GM03348 (cell line): ENCODE data around the gene FANCC.

Experiments
- DNase-seq: peaks from one replicate; pipeline ENCODE4 v3.0.0; 2012; ENCODE audit warnings: low spot score

Gene FANCC

DNA sequence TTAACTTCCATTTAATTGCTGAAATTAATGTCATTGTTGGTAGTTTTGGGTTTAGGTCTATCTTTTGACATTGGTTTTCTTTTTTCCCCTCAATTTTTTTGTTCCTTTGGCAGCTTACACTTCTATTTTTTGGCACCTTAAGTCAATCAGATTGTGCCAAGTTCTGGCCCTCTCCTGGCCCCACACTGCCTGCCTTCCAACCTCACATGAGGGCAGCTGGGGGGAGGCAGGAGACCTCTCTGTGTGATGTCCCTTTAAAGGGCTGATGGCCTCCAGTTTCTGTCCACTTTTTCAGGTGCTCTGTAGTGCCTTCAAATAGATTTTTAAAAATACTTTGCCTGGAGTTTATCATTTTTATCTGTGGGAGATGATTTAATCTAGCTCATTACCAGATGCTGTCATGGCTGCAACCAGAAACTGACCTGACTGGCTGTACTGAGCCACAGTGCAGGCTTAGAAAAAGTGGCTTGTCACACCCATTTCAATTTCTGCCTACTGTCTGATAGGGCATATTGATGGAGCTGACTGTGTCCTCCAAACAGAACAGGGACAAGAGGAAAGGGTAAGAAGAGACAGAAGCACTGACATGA is 196.6 kb downstream of the FANCC start:
- no peak for DNase-seq

DNA sequence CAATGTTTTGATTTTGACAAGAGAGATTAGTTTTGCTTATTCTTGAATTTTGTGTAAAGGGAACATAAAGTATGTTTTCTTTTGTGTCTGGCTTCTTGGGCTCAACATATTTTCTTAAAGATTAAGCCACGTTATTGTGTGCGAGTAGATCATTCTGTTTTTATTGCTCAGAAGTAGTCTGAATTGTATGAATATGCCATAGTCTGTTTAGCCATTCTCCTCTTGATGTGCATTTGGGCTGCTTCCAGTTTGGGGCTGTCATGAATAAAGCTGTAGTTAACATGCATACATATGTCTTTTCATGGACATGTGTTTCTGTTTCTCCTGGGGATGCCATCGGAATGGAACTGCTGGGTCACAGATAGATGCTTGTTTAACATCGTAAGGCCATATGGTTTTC is 198.9 kb downstream of the FANCC start:
- no peak for DNase-seq

DNA sequence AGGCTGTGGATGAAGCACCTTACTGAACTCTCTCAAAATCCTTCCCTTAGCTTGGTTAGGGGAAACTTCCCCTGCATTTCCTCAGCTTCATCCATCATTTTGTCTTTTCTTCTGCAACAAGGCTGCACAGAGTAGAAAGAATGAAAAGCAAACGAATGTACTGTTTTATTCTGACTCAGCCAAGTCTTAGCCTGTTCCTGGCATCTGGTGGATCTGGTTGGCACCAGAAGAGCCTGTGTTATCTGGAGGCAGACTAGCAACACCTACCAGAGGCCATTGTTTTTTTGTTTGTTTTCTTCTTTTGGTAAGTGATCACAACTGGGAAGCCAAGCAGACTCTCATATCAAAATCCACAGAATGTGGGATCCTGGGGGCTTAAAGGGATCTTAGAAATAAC is 200.7 kb downstream of the FANCC start:
- DNase-seq = no peak

DNA sequence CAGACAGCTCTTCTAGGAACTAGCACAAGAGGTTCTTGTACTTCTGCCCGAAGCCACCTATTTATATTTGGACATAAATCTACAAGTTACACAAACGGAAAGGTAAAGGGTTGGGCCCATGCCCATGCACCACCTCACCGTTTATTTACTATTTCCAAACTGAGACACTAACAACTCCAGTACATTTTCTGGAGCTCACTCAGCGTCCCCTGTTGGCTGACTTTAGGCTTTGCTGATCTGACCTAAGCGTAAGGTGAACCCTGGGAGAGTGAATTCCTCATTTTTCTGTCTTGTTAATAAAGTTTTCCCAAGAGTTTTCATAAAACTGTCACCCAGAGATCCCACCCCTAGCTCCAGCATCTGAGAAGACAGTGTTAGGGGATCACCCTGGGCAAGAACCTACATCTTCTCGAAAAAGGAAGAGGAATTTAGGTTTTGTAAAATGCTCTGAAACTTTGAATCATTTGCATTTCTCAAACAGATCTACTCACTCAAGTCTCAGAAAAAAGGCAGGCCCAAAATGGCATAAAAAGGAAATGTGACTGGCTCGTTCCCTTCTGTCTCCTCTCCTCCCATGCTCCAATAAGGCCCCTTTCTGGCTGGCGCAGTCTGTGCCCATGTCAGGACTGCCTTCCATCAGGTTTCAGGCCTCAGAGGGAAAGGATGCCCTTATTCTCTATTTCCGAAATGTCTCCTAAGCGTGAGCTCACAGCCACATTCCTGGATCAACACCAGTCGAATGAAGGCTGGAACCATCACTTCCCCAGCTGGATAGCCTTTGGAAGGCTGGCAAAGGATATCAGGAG is 201.3 kb downstream of the FANCC start:
- DNase-seq = no peak

DNA sequence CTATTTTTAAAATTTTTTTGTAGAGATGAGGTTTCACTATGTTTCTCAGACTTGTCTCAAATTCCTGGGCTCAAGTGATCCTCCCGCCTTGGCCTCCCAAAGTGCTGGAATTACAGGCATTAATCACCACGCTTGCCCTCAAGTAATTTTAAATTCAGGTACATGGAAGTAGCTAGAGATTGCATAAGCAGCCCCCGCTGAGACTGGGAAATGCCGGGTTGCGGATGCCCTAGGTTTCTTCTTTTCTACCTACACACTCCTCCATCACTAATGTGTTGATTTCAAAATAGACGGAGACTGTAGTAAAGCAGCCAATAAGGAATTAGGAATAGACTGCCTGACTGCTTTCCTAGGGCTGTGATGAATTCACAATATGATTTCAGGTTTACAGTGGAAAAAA is 202.4 kb downstream of the FANCC start:
- DNase-seq = no peak

DNA sequence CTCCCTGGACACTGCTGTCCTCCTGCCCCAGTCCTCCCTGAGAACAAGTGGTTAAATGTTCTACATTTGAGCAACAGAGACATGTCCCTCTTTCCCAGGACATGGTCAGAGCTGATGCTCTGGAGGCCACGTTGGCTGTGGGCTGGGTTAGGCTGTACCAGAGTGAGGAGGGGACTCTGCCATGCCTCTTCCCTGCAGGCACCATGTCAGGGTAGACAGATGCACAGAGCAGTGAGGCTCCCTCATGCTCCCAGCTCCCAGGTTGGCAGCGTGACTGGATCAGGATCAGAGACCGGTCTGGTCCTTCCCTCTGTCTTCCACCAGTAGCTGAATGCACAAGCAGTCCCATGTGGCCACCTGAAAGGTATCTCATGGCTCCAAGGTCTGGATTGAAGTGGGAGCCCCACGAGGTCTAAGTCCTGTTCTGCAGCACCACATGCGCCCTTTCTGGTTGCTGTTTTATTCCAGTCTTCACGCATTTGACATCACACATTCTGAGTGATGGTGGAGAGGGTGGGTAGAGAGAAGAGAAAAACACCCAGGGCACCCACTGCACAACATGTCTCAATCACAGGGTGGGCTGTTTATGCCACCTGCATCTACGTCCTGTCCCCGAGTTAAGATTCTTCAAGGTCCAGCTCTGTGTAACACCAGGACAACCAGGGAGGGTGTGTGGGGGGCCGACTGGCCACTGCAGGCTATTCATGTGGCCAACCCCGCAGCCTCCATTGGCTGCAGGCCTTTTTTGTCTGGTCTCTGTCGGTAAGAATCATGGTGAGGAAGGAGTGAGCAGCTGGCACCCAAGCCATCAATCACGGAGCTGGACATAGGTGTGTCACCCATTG is 204.9 kb downstream of the FANCC start:
- no peak for DNase-seq

DNA sequence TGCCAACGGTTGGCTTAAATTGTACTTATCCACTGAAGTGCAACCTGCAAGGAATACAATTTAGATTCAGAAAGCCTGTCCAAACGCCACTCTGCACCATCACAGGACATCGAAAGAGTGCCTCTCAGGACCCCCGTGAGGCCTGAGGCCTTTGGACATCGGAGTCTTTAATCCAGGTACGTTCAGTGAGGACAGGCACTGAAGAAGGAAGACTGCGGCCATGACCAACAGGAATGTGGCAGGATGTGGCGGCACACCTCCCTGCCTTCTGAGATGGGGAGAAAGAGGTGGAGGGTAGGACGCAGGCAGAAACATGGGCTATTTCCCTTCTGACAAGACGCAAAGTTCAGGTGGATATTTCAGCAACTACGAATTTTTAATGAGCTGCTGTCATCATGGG is 205.8 kb downstream of the FANCC start:
- no peak for DNase-seq

DNA sequence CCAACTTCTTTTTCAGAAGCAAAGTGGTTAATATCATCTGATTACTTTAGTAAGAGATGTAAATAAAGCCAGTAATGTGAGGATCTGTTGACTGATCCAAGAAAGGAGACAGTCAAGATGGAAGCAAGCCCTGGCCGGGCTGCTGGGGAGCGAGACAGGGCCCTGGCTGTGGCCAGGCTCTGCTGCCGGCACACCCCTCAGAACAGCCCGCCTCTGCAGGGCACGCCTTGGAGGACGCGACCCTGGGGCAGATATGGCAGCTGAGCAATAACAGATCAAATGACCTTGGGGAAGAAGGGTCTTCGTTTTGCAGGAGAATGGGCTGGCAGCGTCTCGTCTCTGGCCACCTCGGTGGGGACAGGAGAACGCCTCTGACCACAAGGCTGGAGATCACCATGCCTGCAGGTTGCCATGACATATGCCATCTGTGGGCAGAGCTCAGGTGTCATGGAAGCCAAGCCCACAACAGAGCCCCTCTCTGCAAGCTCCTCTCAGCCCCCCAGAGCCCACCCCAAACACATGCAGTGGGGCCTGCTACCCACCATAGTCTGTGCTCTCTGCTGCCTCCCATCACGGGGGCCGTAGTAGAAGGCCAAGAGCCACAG is 206.5 kb downstream of the FANCC start:
- no peak for DNase-seq

DNA sequence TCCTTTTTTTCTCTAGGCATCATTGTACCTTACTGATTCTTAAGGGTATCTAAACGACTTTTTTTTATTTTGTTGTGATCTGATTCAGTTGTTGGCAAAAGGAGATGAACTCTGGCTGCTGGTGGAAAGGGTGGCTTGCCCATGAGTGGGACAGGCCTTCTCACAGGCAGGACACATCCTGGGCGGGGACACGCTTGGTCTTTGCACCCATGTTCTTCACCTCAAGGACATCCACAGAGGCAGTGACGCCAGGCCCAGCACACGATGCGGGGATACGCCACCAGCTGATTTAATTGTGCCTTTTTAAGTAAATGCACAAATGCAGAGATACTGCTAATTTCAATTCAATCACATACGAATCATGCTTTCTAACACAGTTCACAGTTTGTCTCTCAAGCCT is 208.1 kb downstream of the FANCC start:
- DNase-seq = no peak

DNA sequence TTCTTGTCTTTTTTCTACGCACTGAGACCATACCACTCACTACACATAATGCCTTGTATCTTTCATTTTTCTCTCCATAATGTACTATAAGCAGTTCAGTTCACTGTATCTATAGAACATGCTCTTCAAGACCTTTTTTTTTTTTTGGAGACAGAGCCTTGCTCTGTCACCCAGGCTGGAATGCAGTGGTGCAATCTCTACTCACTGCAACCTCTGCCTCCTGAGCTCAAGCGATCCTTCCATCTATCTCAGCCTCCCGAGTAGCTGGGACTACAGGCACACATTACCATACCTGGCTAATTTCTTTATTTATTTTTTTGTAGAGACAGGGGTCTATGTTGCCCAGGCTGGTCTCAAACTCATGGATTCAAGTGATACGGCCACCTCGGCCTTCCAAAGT is 208.7 kb downstream of the FANCC start:
- no peak for DNase-seq

DNA sequence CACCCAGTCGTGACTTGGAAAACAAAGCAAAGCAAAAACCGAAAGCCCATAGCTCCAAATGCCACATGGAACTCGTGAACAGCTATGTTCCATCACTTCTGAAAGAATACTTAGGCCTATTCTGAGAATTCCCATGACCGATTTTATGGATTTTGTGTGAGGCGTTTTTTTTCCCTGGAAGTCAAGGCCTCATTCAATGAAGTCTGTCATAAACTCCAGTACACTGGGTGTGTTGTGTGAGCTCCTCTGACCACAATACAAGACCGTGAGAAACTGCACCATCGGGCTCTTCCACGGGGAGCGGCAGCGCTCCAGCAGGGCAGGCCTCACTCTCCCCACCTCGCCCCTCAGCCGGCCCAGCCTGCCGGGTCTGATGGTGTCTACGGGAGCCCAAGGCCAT is 209.5 kb downstream of the FANCC start:
- DNase-seq = no peak

DNA sequence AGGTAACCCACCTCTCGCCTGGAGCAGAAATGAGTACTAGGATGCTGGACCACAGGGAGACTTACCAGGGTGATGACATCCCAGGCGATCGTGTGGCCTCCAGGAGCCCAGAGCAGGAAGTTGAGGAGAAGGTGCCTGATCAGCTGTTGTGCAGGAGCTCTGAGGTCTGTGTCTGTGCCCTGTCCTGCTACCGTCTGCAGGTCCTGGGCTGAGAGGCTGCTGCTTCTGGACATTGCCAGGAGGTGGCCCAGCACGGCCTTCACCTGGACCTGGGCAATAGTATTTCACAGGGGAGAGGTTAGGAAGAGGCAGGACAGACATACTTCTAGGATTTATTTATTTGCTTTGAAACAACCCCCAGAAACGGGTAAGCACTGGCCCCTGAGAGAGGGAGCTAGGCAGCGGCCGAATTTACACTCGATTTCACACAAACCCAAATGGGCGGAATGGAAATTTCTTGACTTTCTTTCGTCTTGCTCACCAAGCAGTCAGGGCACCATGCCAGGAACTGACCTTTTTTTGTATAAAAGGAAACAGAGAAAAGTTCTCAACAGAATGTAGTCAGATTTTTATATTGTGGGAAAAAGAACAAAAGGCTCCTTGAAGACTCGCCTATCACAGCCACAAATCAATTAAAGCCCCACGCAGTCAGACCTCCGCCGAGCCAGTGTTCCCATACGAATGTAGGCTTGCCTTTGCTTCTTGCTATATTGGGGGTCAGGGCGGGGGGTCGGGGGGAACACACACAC is 210.3 kb downstream of the FANCC start:
- DNase-seq = no peak

DNA sequence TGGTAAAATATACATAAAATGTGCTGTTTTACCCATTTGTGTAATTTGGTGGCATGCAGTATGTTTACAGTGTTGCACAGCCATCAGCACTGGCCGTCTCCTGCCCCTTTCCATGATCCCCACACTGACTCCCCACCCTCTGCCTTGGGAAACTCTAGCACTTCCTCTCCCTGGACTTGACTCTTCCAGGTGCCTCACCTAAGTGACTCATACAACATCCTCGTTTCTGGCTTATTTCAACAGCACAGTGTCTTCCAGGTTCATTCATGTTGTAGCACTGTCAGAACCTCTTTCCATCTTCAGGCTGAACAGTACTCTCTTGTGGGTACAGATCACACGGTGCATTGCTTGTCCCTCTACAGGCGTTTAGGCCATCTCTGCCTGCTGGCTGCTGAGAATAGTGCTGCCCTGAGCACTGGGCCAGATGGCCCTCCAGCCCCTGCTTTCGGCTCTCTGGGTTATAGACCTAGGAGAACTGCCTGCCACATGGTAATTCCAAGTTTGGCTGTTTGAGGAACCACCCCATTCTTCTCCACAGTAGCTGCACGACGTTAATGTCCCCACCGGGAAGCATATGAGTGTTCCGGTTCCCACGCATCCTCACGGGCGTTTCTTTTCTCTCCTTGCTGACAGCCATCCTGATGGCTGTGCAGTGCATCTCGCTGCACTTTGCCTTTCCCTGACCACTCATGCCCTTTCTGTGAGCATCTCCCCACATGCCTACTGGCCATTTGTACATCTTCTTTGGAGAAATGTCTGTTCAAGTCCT is 211.8 kb downstream of the FANCC start:
- no peak for DNase-seq

DNA sequence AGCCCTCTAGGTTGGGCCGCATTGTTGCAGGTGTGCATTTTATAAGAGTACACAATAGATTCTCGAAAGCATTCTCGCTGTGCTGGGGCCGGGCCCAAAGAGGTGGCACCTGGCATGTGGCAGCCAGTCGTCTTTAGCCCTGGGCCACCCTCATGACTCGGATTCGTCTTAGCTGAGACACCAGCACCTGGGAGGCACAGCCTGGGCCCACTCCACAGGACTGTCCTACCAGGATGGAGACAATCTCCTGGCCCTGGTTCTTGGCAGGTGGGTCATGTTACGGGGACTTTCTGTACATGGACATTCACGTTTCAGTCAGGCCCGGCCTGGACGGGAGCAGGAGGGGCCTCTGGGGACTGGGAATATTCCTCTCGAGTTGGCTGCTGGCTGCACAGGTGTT is 212.5 kb downstream of the FANCC start:
- no peak for DNase-seq

DNA sequence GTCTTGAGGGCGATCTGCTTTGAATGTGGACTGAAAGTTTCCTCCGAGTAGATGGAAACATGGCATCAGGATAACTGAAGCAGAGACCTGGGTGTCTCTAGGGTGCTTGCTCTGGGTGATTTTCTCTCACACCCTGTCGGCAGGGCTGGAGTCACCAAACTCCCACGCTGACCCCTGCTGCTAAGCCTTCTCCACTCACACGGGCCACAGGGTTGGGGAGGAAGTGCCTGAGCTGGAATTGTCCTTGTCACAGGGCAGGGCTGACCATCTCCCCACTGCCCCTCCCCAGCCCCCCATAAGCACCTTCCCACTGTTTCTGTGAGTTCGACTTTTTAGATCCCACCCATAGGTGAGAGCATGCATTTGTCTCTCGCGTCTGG is 212.9 kb downstream of the FANCC start:
- DNase-seq = no peak

DNA sequence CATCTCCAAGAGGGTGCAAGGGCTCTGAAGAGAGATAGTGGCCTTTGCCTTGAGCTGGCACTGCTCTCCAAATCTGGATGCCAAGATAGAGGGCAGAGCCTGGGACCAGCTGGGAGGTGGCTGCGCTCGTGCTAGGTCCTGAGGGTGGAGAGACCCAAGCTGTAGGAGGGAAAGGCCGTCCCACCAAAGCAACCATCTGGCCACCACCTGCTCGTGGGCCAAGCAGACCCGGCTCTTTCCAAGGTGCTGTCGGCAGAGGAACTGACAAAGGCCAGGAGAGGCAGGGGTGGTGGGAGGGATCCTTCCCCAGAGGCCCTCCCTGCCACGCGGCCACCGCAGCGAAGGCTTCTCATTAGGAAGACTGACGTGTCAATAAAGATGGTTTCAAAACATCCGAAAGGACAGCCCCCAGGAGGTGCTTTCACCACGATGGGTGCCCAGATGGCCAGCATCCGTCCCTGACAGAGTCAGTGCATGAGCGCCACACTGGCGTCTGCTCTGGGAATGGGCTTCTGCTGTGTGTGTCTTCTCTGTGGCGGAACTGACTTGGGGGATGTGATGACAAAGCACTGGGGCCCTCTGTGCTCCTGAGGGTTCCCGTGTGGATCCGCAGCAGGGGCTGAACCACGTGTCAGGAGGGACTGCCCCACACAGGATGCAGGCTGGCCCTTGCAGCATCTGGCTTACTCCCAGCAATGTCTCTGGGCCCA is 213.5 kb downstream of the FANCC start:
- DNase-seq = no peak

DNA sequence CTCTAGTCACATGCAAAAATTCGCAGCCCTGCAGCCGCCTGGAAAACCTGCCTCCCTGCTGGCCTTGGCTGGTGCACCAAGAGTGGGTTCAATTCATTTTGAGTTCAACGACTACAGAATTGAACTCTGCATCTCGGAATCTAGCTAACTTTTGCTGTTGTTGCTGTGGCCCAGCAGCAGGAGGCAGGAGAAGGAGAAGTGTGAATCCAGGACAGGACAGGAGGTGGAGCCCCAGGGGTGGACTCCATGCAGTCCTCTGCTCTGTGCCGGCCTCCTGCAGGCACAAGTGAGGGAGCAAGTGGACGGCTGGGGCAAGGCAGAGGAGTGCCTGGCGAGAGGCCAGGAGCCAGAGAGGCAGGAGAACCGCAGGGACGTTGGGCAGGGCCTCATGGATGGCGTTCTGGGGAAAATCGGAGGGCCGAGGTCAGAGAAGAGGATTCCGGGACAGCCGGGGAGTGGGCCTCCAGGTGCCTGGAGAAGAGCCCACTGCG is 214.2 kb downstream of the FANCC start:
- DNase-seq = no peak

DNA sequence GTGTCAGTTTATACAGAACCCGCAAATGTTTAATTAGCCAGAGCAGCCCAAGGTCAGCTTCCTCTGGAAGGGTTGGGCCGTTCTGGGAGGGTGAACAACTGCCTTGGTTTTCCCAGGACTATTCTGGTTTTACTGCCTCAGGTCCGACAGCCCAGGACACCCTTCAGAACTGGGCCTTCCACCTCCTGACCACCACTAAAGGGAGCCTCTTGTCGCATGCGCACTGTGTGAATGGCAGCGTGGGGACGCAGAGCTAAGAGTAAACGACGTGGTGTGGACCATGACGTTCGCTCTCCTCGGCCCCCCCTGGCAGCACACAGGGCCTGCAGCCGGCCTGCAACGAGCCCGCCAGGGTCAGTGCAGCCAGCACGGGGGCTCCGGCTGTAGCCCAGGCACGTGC is 214.9 kb downstream of the FANCC start:
- DNase-seq = no peak

DNA sequence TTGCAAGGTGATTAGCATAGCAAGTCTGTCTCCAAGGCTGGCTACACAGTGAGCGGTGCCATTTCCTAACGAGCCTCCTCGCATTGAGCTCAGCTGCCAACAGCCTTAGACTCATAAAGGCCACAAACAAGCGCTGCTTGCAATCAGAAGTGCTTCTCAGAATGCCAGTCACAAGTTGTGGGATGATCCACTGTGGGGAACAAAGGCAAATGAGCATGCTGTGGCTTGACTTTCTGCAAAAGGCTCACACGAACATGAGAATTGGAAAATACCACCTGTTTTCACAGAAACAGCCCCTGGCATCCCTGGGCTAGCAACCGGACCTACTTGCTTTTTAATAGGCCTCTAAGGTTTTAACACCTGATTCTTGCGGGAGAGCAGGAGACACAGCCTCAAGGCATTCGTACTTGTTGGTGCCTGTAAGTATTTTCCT is 215.5 kb downstream of the FANCC start:
- DNase-seq = no peak

DNA sequence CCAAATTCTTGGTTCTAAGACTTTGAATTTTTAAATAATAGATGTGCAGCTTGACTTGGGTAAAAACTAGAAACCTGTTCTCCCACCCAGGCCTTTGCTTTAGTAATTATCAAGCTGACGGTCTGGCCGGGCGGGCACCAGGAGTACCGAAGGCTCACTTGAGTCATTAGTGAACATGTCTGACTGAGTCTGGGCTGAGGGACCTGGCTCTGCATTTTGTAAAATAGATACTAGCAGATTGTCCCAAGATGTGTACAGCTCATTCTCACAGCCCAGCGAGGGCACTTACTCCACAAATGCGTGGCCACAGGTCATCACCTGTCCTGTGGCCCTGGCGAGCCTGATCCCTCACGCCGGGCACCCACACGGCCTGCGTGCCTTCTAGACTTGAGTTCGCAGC is 216.2 kb downstream of the FANCC start:
- DNase-seq = no peak
